ENCODE measurements around the gene SNED1.
A peak's percentile ranks its signal among the peaks of the same experiment; 100 is the strongest.

The SNED1 gene

GRCh38 chr2:241049739-241050623 lies 51.6 kb downstream of the SNED1 start:
- no peak for DNase-seq

GRCh38 chr2:241050624-241051577 lies 52.5 kb downstream of the SNED1 start:
- no peak for DNase-seq

GRCh38 chr2:241051578-241052487 lies 53.4 kb downstream of the SNED1 start:
- no peak for DNase-seq

- no peak for DNase-seq
Observed at GRCh38 chr2:241052677-241053360, 54.4 kb downstream of the SNED1 start.

- DNase-seq: no peak
Observed at GRCh38 chr2:241053576-241054251, 55.3 kb downstream of the SNED1 start.

- DNase-seq: no peak
Observed at GRCh38 chr2:241061275-241061674, 62.9 kb downstream of the SNED1 start.

GRCh38 chr2:241062389-241063092 lies 64.1 kb downstream of the SNED1 start:
- DNase-seq: no peak

- no peak for DNase-seq
Observed at GRCh38 chr2:241063093-241063551, 64.7 kb downstream of the SNED1 start.

GRCh38 chr2:241063587-241063986 lies 65.2 kb downstream of the SNED1 start:
- DNase-seq: no peak

- DNase-seq: peak in 1 of 2 experiments; percentile 21
Observed at GRCh38 chr2:241064008-241064801, 65.8 kb downstream of the SNED1 start.

GRCh38 chr2:241064802-241065354 lies 66.5 kb downstream of the SNED1 start:
- no peak for DNase-seq

- no peak for DNase-seq
Observed at GRCh38 chr2:241065355-241065803, 67.0 kb downstream of the SNED1 start.

GRCh38 chr2:241066171-241066892 lies 67.9 kb downstream of the SNED1 start:
- no peak for DNase-seq

GRCh38 chr2:241066893-241067341 lies 68.5 kb downstream of the SNED1 start:
- DNase-seq: no peak

GRCh38 chr2:241067501-241068135 lies 69.2 kb downstream of the SNED1 start:
- DNase-seq: no peak

- DNase-seq: no peak
Observed at GRCh38 chr2:241068136-241068941, 69.9 kb downstream of the SNED1 start.

Measured in activated CD4-positive, alpha-beta T cell treated with anti-CD3 and anti-CD28 coated beads, Interleukin-2, amount 50 U/mL, for 4 hours (primary cell).